Measurements from ENCODE around the gene TSGA10. TPM values are rescaled to one million over a fixed set of nuclear protein-coding genes. Genes with fewer than 3 reads are reported as not detected.

TSGA10 gene
- total RNA-seq, 1 experiment from 2014 or later = 9.9 TPM

DNA sequence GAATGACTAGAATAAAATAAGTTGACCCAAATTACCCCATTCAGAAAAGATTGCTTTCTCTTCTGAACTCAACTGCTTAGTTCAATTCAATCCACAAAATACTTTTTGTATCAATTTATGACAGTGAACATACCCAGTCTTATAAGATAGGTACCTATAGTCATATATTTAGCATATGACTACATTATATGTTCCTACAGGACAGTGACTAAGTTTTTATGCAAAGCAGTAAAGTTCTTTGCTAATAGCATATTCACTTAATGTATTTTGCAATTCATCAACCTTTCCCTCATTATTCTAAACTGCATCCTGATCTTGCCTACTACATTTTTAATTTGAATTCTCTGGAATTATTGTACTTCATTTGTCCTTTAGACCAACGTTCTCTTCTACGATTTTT, 43.5 kb downstream of the TSGA10 start:
- H3K9me3 Mint-ChIP-seq (ENCODE audit: unreplicated experiment) = no peaks in the 10 kb centered on the region
- DNase-seq = no peak
- Histone ChIP-seq H3K4me3 (ENCODE audit: low read depth, low read length) (no peak overlapping the region), H3K27me3 (replicated peaks; ENCODE audit: control insufficient read depth, insufficient read depth, low read length) (no peaks in the 10 kb centered on the region), H3K36me3 (ENCODE audit: control insufficient read depth, insufficient read depth, low read length) (no peaks in the 10 kb centered on the region), H3K4me1 (no peaks in the 10 kb centered on the region), H3K9me3 (no peaks in the 10 kb centered on the region; the same call in 1 of the 2 replicates)
- POLR2A ChIA-PET = no interaction called here
- no TSS peak for BruUV-seq (replicated peaks)
- intact Hi-C loops (cut with micrococcal nuclease; ENCODE audit: unreplicated experiment) = no loop called here
- TF ChIP-seq, protein P1, sequence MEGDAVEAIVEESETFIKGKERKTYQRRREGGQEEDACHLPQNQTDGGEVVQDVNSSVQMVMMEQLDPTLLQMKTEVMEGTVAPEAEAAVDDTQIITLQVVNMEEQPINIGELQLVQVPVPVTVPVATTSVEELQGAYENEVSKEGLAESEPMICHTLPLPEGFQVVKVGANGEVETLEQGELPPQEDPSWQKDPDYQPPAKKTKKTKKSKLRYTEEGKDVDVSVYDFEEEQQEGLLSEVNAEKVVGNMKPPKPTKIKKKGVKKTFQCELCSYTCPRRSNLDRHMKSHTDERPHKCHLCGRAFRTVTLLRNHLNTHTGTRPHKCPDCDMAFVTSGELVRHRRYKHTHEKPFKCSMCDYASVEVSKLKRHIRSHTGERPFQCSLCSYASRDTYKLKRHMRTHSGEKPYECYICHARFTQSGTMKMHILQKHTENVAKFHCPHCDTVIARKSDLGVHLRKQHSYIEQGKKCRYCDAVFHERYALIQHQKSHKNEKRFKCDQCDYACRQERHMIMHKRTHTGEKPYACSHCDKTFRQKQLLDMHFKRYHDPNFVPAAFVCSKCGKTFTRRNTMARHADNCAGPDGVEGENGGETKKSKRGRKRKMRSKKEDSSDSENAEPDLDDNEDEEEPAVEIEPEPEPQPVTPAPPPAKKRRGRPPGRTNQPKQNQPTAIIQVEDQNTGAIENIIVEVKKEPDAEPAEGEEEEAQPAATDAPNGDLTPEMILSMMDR (IDR thresholded peaks at IDR 0.05; ENCODE audit: insufficient read depth in 1 of 2, low read depth in 1 of 2, low read length in 1 of 2, severe bottlenecking in 1 of 2, unreplicated experiment in 1 of 2) = no peak
- H3K4me3 Mint-ChIP-seq (ENCODE audit: unreplicated experiment) = no peak overlapping the region
- peaks cover 8% of the 10 kb centered on the region for H3K4me1 Mint-ChIP-seq (ENCODE audit: low read depth, unreplicated experiment)
- H3K27me3 Mint-ChIP-seq (ENCODE audit: insufficient read depth, unreplicated experiment) = no peaks in the 10 kb centered on the region
- no peak overlapping the region for H3K27ac Mint-ChIP-seq (ENCODE audit: unreplicated experiment)
- CTCF ChIA-PET = no interaction called here
- no peaks in the 10 kb centered on the region for H3K36me3 Mint-ChIP-seq (ENCODE audit: insufficient read depth, unreplicated experiment)

DNA sequence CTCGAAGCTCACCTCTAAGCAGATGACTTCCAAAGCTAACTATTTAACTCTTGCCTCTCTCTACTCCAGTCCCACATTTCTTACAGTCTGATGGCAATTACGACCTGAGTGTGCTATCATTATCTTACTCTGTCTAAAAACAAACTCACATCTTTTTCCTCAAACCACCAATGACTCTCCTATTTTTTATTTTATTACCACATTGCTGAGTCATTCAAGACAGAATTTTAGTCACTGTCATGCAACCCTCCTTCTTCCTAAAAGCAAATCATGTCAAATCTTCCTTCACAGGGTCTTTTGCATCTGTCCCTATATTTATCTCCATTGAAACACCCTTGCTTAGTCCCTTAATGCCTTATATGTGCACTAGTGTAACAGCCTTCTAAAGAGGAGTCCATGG, 47.8 kb downstream of the TSGA10 start:
- ChIA-PET CTCF (no interaction called here), POLR2A (no interaction called here)
- Mint-ChIP-seq H3K9me3 (ENCODE audit: unreplicated experiment) (no peaks in the 10 kb centered on the region), H3K4me1 (ENCODE audit: low read depth, unreplicated experiment) (no peaks in the 10 kb centered on the region), H3K27me3 (ENCODE audit: insufficient read depth, unreplicated experiment) (no peaks in the 10 kb centered on the region), H3K4me3 (ENCODE audit: unreplicated experiment) (no peak overlapping the region), H3K27ac (ENCODE audit: unreplicated experiment) (no peak overlapping the region), H3K36me3 (ENCODE audit: insufficient read depth, unreplicated experiment) (no peaks in the 10 kb centered on the region)
- intact Hi-C loops (cut with micrococcal nuclease; ENCODE audit: unreplicated experiment) = no loop called here
- BruUV-seq (replicated peaks) = no TSS peak
- TF ChIP-seq, protein P1 (IDR thresholded peaks at IDR 0.05; ENCODE audit: insufficient read depth in 1 of 2, low read depth in 1 of 2, low read length in 1 of 2, severe bottlenecking in 1 of 2, unreplicated experiment in 1 of 2) = no peak
- no peak for DNase-seq
- no peaks in the 10 kb centered on the region for H3K27me3 ChIP-seq (replicated peaks; ENCODE audit: control insufficient read depth, insufficient read depth, low read length)
- no peaks in the 10 kb centered on the region for H3K36me3 ChIP-seq (ENCODE audit: control insufficient read depth, insufficient read depth, low read length)
- no peaks in the 10 kb centered on the region for H3K9me3 ChIP-seq
- H3K4me1 ChIP-seq = no peaks in the 10 kb centered on the region
- H3K4me3 ChIP-seq (ENCODE audit: low read depth, low read length) = no peak overlapping the region

DNA sequence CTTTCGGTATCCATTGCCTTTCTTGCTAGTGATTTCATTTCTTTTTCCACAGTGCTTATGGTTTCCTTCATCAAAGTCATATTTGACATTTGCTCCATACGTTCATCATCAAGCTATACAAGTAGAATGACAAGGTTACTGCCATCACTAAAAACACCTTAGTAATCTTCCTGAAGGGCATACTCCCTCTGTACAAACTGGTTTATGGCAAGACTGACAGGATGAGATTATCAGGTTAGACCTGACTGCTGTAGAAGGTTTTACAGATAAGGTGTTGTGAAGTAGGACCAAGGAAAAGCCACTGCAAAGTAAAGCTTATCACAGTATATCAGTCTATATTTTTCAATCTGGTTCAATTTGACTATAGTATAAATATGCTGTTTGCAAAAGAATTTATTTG, 50.7 kb downstream of the TSGA10 start:
- H3K4me1 ChIP-seq = no peaks in the 10 kb centered on the region
- no peaks in the 10 kb centered on the region for H3K9me3 ChIP-seq
- DNase-seq = no peak
- Mint-ChIP-seq H3K4me1 (ENCODE audit: low read depth, unreplicated experiment) (peaks cover 7% of the 10 kb centered on the region), H3K27ac (ENCODE audit: unreplicated experiment) (no peak overlapping the region), H3K9me3 (ENCODE audit: unreplicated experiment) (no peaks in the 10 kb centered on the region), H3K27me3 (ENCODE audit: insufficient read depth, unreplicated experiment) (no peaks in the 10 kb centered on the region), H3K4me3 (ENCODE audit: unreplicated experiment) (no peak overlapping the region), H3K36me3 (ENCODE audit: insufficient read depth, unreplicated experiment) (no peaks in the 10 kb centered on the region)
- TF ChIP-seq, protein P1 (IDR thresholded peaks at IDR 0.05; ENCODE audit: insufficient read depth in 1 of 2, low read depth in 1 of 2, low read length in 1 of 2, severe bottlenecking in 1 of 2, unreplicated experiment in 1 of 2) = no peak
- ChIA-PET POLR2A (no interaction called here), CTCF (no interaction called here)
- no TSS peak for BruUV-seq (replicated peaks)
- no peaks in the 10 kb centered on the region for H3K36me3 ChIP-seq (ENCODE audit: control insufficient read depth, insufficient read depth, low read length)
- H3K4me3 ChIP-seq (ENCODE audit: low read depth, low read length) = no peak overlapping the region
- intact Hi-C loops (cut with micrococcal nuclease; ENCODE audit: unreplicated experiment) = no loop called here
- no peaks in the 10 kb centered on the region for H3K27me3 ChIP-seq (replicated peaks; ENCODE audit: control insufficient read depth, insufficient read depth, low read length)

Measured in Caco-2 (cell line).